ENCODE measurements around the gene ZNRF3. TPM values are rescaled to one million over a fixed set of nuclear protein-coding genes. Genes with fewer than 3 reads are reported as not detected.

The ZNRF3 gene
- total and polyA plus RNA-seq, 2 donors (not counting 1 experiment from before 2014, with no cell fraction given) = 0.21 to 0.71 TPM

- Histone ChIP-seq H2AFZ (ENCODE audit: insufficient read depth, low read depth, low read length, poor library complexity, severe bottlenecking) (no peak overlapping the region), H3K79me2 (ENCODE audit: control insufficient read depth, insufficient read depth, low read length) (no peaks in the 10 kb centered on the region), H3K9ac (ENCODE audit: low read length) (no peak overlapping the region), H3K27me3 (replicated peaks in 1 of 4; ENCODE audit: control extremely low read depth in 1 of 4, control insufficient read depth in 3 of 4, insufficient read depth in 4 of 4, low read length in 3 of 4) (peaks cover 0 to 5% (median 2%) of the 10 kb centered on the region in 4 experiments), H3K4me1 (ENCODE audit: control insufficient read depth in 2 of 2, insufficient read depth in 2 of 2, low read length in 2 of 2) (no peaks in the 10 kb centered on the region), H3K4me2 (replicated peaks; ENCODE audit: low read depth, low read length, poor library complexity, severe bottlenecking) (no peak overlapping the region), H3K9me3 (ENCODE audit: control extremely low read depth in 1 of 3, control insufficient read depth in 2 of 3, insufficient read depth in 1 of 3, low read length in 2 of 3) (no peaks in the 10 kb centered on the region), H3K27ac (ENCODE audit: low read length in 2 of 2) (no peak overlapping the region), H3K36me3 (replicated peaks in 1 of 2; ENCODE audit: control extremely low read depth in 1 of 2, control insufficient read depth in 1 of 2, extremely low read depth in 1 of 2, insufficient read depth in 2 of 2, low read length in 1 of 2) (no peaks in the 10 kb centered on the region), H3K4me3 (ENCODE audit: control extremely low read depth in 1 of 5, extremely low read depth in 1 of 5, insufficient read depth in 1 of 5, low read depth in 2 of 5, low read length in 4 of 5) (no peak overlapping the region), H4K20me1 (ENCODE audit: control insufficient read depth, insufficient read depth, low read length, poor library complexity, severe bottlenecking) (no peaks in the 10 kb centered on the region)
- POLR2A ChIA-PET = no interaction called here
- TF ChIP-seq EZH2 (IDR thresholded peaks at IDR 0.05; ENCODE audit: borderline replicate concordance, insufficient read depth, low read depth, low read length, poor library complexity, severe bottlenecking) (no peak), CTCF (IDR thresholded peaks at IDR 0.05) (no peak)
- H3K4me3 Mint-ChIP-seq = no peak overlapping the region
- intact Hi-C loops (cut with micrococcal nuclease) = no loop called here
- DNase-seq = no peak
- CTCF ChIA-PET = interaction anchor here (0.9 to 4.2 kb wide), 14 partner anchors 9 to 393 kb away, joined by 3 to 88 read pairs (median 5); no protein-coding TSS in a partner anchor
- peaks cover 12% of the 10 kb centered on the region for H3K27me3 Mint-ChIP-seq
- no CpG with 5 or more reads among the region's 1 CpG for whole genome bisulfite sequencing (ENCODE audit: insufficient coverage)
- H3K27ac Mint-ChIP-seq = no peak overlapping the region
- no peaks in the 10 kb centered on the region for H3K9me3 Mint-ChIP-seq (ENCODE audit: insufficient read depth)
- no peaks in the 10 kb centered on the region for H3K4me1 Mint-ChIP-seq
- no peak for ATAC-seq (ENCODE audit: low read depth)
Observed at GRCh38 chr22:28856095-28856455, 27.3 kb upstream of the ZNRF3 start.

GRCh38 chr22:28857288-28857687 is 26.1 kb upstream of the ZNRF3 start:
- Histone ChIP-seq H3K9me3 (ENCODE audit: control extremely low read depth in 1 of 3, control insufficient read depth in 2 of 3, insufficient read depth in 1 of 3, low read length in 2 of 3) (no peaks in the 10 kb centered on the region), H3K4me2 (replicated peaks; ENCODE audit: low read depth, low read length, poor library complexity, severe bottlenecking) (no peak overlapping the region), H2AFZ (ENCODE audit: insufficient read depth, low read depth, low read length, poor library complexity, severe bottlenecking) (no peak overlapping the region), H3K9ac (ENCODE audit: low read length) (no peak overlapping the region), H3K79me2 (ENCODE audit: control insufficient read depth, insufficient read depth, low read length) (no peaks in the 10 kb centered on the region), H3K4me1 (ENCODE audit: control insufficient read depth in 2 of 2, insufficient read depth in 2 of 2, low read length in 2 of 2) (no peaks in the 10 kb centered on the region), H4K20me1 (ENCODE audit: control insufficient read depth, insufficient read depth, low read length, poor library complexity, severe bottlenecking) (no peaks in the 10 kb centered on the region), H3K4me3 (ENCODE audit: control extremely low read depth in 1 of 5, extremely low read depth in 1 of 5, insufficient read depth in 1 of 5, low read depth in 2 of 5, low read length in 4 of 5) (no peak overlapping the region), H3K36me3 (replicated peaks in 1 of 2; ENCODE audit: control extremely low read depth in 1 of 2, control insufficient read depth in 1 of 2, extremely low read depth in 1 of 2, insufficient read depth in 2 of 2, low read length in 1 of 2) (no peaks in the 10 kb centered on the region), H3K27me3 (replicated peaks in 1 of 4; ENCODE audit: control extremely low read depth in 1 of 4, control insufficient read depth in 3 of 4, insufficient read depth in 4 of 4, low read length in 3 of 4) (peaks cover 0 to 5% (median 2%) of the 10 kb centered on the region in 4 experiments), H3K27ac (ENCODE audit: low read length in 2 of 2) (no peak overlapping the region)
- ChIA-PET POLR2A (no interaction called here), CTCF (interaction anchor here (0.9 to 4.2 kb wide), 4 partner anchors 181 to 388 kb away, joined by 3 to 88 read pairs (median 17); no protein-coding TSS in a partner anchor)
- ATAC-seq (ENCODE audit: low read depth) (no peak), DNase-seq (no peak)
- 98% methylated on average over 4 of the region's 6 CpGs for WGBS (ENCODE audit: insufficient coverage)
- no peak for TF ChIP-seq CTCF (IDR thresholded peaks at IDR 0.05)
- TF ChIP-seq EZH2 (IDR thresholded peaks at IDR 0.05; ENCODE audit: borderline replicate concordance, insufficient read depth, low read depth, low read length, poor library complexity, severe bottlenecking) = no peak
- Mint-ChIP-seq H3K4me1 (no peaks in the 10 kb centered on the region), H3K27ac (no peak overlapping the region), H3K9me3 (ENCODE audit: insufficient read depth) (no peaks in the 10 kb centered on the region), H3K27me3 (peaks cover 12% of the 10 kb centered on the region), H3K4me3 (no peak overlapping the region)
- intact Hi-C loops (cut with micrococcal nuclease) = no loop called here
